H1 (cell line): ENCODE measurements around the gene H6PD. TPM values are rescaled to one million over a fixed set of nuclear protein-coding genes. Genes with fewer than 3 reads are reported as not detected.
A peak's percentile ranks its signal among the peaks of the same experiment; 100 is the strongest.

Source experiments
- CTCF ChIA-PET: fragments of 300-600 bp; sonication (Branson Sonifier 250); formaldehyde crosslinking; loops from one replicate; lab custom pipeline; 2021; ENCODE audit not compliant: partially characterized antibody; lab: Charles Lee
- POLR2A ChIA-PET: fragments of 300-600 bp; sonication (Branson Sonifier 250); formaldehyde crosslinking; loops from one replicate; lab custom pipeline; 2021; ENCODE audit warnings: inconsistent platforms; ENCODE audit not compliant: partially characterized antibody; lab: Charles Lee
- DNase-seq, 2 experiments: peaks; one replicate each; pipeline versions ENCODE4 v3.0.0 to v3.0.0-alpha.2; 2010 to 2022; ENCODE audit warnings: low spot score in 2 of 2, low read depth in 1 of 2, mixed read lengths in 1 of 2
- FAIRE-seq: peaks from 2 replicates; lab custom pipeline; 2011; peaks lifted over from hg19 to GRCh38; lab: Jason Lieb, UNC
- H2AFZ ChIP-seq: 2 replicates; pipeline ENCODE4 v1.8.1; 2012; ENCODE audit warnings: low read length, inconsistent platforms
- H2AK5ac ChIP-seq: 2 replicates; pipeline ENCODE4 v1.6.1; 2013; ENCODE audit warnings: low read depth, low read length
- H2BK120ac ChIP-seq: replicated peaks from 2 replicates; pipeline ENCODE3; 2013; ENCODE audit warnings: low read depth, low read length, inconsistent platforms
- H2BK12ac ChIP-seq: 2 replicates; pipeline ENCODE4 v1.6.1; 2013; ENCODE audit warnings: low read depth, low read length
- H2BK15ac ChIP-seq: 2 replicates; pipeline ENCODE4 v1.6.1; 2013; ENCODE audit warnings: low read length
- H2BK20ac ChIP-seq: 2 replicates; pipeline ENCODE4 v1.6.1; 2013; ENCODE audit warnings: low read length
- H2BK5ac ChIP-seq: 2 replicates; pipeline ENCODE4 v1.6.1; 2013; ENCODE audit warnings: low read depth, low read length
- H3K14ac ChIP-seq: 2 replicates; pipeline ENCODE4 v1.6.1; 2013; ENCODE audit warnings: inconsistent platforms; ENCODE audit not compliant: insufficient read length
- H3K18ac ChIP-seq: 2 replicates; pipeline ENCODE4 v1.6.1; 2013; ENCODE audit warnings: low read length; ENCODE audit errors: extremely low read depth
- H3K23ac ChIP-seq: 2 replicates; pipeline ENCODE4 v1.6.1; 2013; ENCODE audit warnings: inconsistent platforms; ENCODE audit not compliant: insufficient read length
- H3K23me2 ChIP-seq: 2 replicates; pipeline ENCODE4 v1.6.1; 2013; ENCODE audit warnings: low read depth, low read length
- H3K27ac ChIP-seq: 2 replicates; pipeline ENCODE4 v1.6.1; 2011; ENCODE audit warnings: low read depth, low read length, inconsistent platforms
- H3K27me3 ChIP-seq, 4 experiments: replicated peaks in 1 of 4; 1 replicate in 1 of 4; 2 replicates in 3 of 4; pipeline versions ENCODE4 v1.6.1 to v1.8.1; 2011 to 2013; ENCODE audit warnings: low read length in 3 of 4, mild to moderate bottlenecking in 3 of 4, inconsistent platforms in 2 of 4, mixed read lengths in 2 of 4, moderate library complexity in 1 of 4; ENCODE audit not compliant: control insufficient read depth in 3 of 4, insufficient read depth in 3 of 4; ENCODE audit errors: extremely low read depth in 1 of 4
- H3K36me3 ChIP-seq, 4 experiments: 2 replicates each; pipeline versions ENCODE4 v1.6.1 to v1.8.1; 2011 to 2013; ENCODE audit warnings: mild to moderate bottlenecking in 4 of 4, low read length in 3 of 4, moderate library complexity in 2 of 4, control low read depth in 1 of 4, inconsistent platforms in 1 of 4; ENCODE audit not compliant: insufficient read depth in 4 of 4, control insufficient read depth in 2 of 4
- H3K4ac ChIP-seq: replicated peaks from 2 replicates; pipeline ENCODE3; 2013; ENCODE audit warnings: low read length, low read depth, mixed read lengths, inconsistent platforms; ENCODE audit not compliant: insufficient read length
- H3K4me1 ChIP-seq, 4 experiments: replicated peaks in 1 of 4; 1 replicate in 1 of 4; 2 replicates in 3 of 4; pipeline versions ENCODE4 v1.6.1 to v1.8.1; 2011 to 2013; ENCODE audit warnings: low read length in 3 of 4, inconsistent platforms in 2 of 4, mixed read lengths in 1 of 4; ENCODE audit not compliant: insufficient read depth in 4 of 4, control insufficient read depth in 3 of 4
- H3K4me2 ChIP-seq, 2 experiments: 2 replicates each; pipeline versions ENCODE4 v1.6.1 to v1.8.1; 2011 to 2013; ENCODE audit warnings: low read depth in 2 of 2, low read length in 2 of 2, control low read depth in 1 of 2, inconsistent platforms in 1 of 2, mild to moderate bottlenecking in 1 of 2; ENCODE audit not compliant: insufficient read depth in 1 of 2
- H3K4me3 ChIP-seq, 4 experiments: fragments of 200-600, 300-600 bp in 1 of 4; sonication (generic), shearing (Covaris generic), sonication (Bioruptor Twin) in 1 of 4; 2 replicates each; pipeline versions ENCODE4 v1.5.1 to v1.8.1; 2011 to 2016; ENCODE audit warnings: low read length in 4 of 4, low read depth in 3 of 4, control low read depth in 2 of 4, inconsistent platforms in 2 of 4, mild to moderate bottlenecking in 2 of 4, mixed read lengths in 1 of 4, moderate library complexity in 1 of 4; ENCODE audit not compliant: insufficient read depth in 2 of 4; ENCODE audit errors: extremely low read depth in 1 of 4
- H3K56ac ChIP-seq: replicated peaks from 2 replicates; pipeline ENCODE3; 2013; ENCODE audit warnings: low read depth, mild to moderate bottlenecking, mixed read lengths, low read length, inconsistent platforms; ENCODE audit not compliant: insufficient read length
- H3K79me1 ChIP-seq: 2 replicates; pipeline ENCODE4 v1.6.1; 2013; ENCODE audit warnings: low read depth, low read length, control low read depth
- H3K79me2 ChIP-seq, 2 experiments: 2 replicates each; pipeline versions ENCODE4 v1.6.1 to v1.8.1; 2012 to 2013; ENCODE audit warnings: low read length in 2 of 2, mild to moderate bottlenecking in 2 of 2, inconsistent platforms in 1 of 2; ENCODE audit not compliant: insufficient read depth in 2 of 2, control insufficient read depth in 1 of 2
- H3K9ac ChIP-seq, 4 experiments: replicated peaks in 1 of 4; 1 replicate in 1 of 4; 2 replicates in 3 of 4; pipeline versions ENCODE4 v1.6.1 to v1.8.1; 2011 to 2013; ENCODE audit warnings: low read depth in 3 of 4, low read length in 3 of 4, control low read depth in 2 of 4, mild to moderate bottlenecking in 2 of 4, moderate library complexity in 2 of 4, inconsistent platforms in 1 of 4; ENCODE audit errors: extremely low read depth in 1 of 4
- H3K9me3 ChIP-seq, 2 experiments: 2 replicates each; pipeline versions ENCODE4 v1.6.1 to v1.8.1; 2012 to 2013; ENCODE audit warnings: mild to moderate bottlenecking in 2 of 2, moderate library complexity in 2 of 2, control low read depth in 1 of 2, inconsistent platforms in 1 of 2, low read depth in 1 of 2, low read length in 1 of 2, mixed read lengths in 1 of 2; ENCODE audit not compliant: insufficient read depth in 2 of 2
- H4K20me1 ChIP-seq, 2 experiments: replicated peaks in 1 of 2; 2 replicates each; pipeline versions ENCODE3 to v1.8.1; 2011 to 2013; ENCODE audit warnings: inconsistent platforms in 2 of 2, low read length in 2 of 2, mild to moderate bottlenecking in 1 of 2; ENCODE audit not compliant: insufficient read depth in 2 of 2, control insufficient read depth in 1 of 2
- H4K5ac ChIP-seq: 2 replicates; pipeline ENCODE4 v1.6.1; 2013; ENCODE audit warnings: low read length, low read depth, mixed read lengths, inconsistent platforms; ENCODE audit not compliant: insufficient read length
- H4K8ac ChIP-seq: 2 replicates; pipeline ENCODE4 v1.8.0; 2013; ENCODE audit warnings: mild to moderate bottlenecking, moderate library complexity, low read length, inconsistent platforms; ENCODE audit not compliant: insufficient read depth; ENCODE audit errors: extremely low read depth
- H4K91ac ChIP-seq: replicated peaks from 2 replicates; pipeline ENCODE3; 2013; ENCODE audit warnings: low read length, mixed read lengths, inconsistent platforms; ENCODE audit not compliant: insufficient read length
- ASH2L ChIP-seq: fragments of 200-600, 300-600 bp; sonication (generic); IDR thresholded peaks from one replicate; pipeline ENCODE4 v1.7.1; 2017; ENCODE audit warnings: low read length
- CEBPB ChIP-seq: IDR thresholded peaks from 2 replicates; pipeline ENCODE4 v1.6.1; 2012; ENCODE audit warnings: low read depth, low read length
- CREB1 ChIP-seq: IDR thresholded peaks from 2 replicates; pipeline ENCODE4 v1.6.1; 2012; ENCODE audit warnings: inconsistent platforms
- E2F6 ChIP-seq: IDR thresholded peaks from 2 replicates; pipeline ENCODE4 v1.6.1; 2012; ENCODE audit warnings: inconsistent platforms
- FOSL1 ChIP-seq: IDR thresholded peaks from 2 replicates; pipeline ENCODE4 v1.6.1; 2011; ENCODE audit warnings: mild to moderate bottlenecking, low read depth, low read length, moderate library complexity; ENCODE audit not compliant: insufficient read depth
- JUND ChIP-seq: IDR thresholded peaks from 2 replicates; pipeline ENCODE4 v1.6.1; 2011; ENCODE audit warnings: mild to moderate bottlenecking, improper control_type of control experiment, low read length
- NRF1 ChIP-seq: IDR thresholded peaks from 2 replicates; pipeline ENCODE4 v1.6.1; 2011; ENCODE audit warnings: mild to moderate bottlenecking, low read depth, low read length, improper control_type of control experiment
- POU5F1 ChIP-seq: IDR thresholded peaks from 2 replicates; pipeline ENCODE4 v1.6.1; 2011; ENCODE audit warnings: low read depth, mild to moderate bottlenecking, low read length, moderate library complexity
- TAF1 ChIP-seq: IDR thresholded peaks from 2 replicates; pipeline ENCODE4 v1.6.1; 2011; ENCODE audit warnings: mild to moderate bottlenecking, low read depth, low read length
- WGBS, 2 experiments: shearing (Covaris generic) in 1 of 2; methylation state at CpG; one replicate each; pipeline versions ENCODE4 v1.1.6 to v1.1.7; 2013 to 2015; ENCODE audit warnings: low lambda C conversion rate in 2 of 2, mixed read lengths in 2 of 2, inconsistent platforms in 1 of 2, low coverage in 1 of 2, missing lambda C conversion rate in 1 of 2; ENCODE audit not compliant: insufficient replicate concordance in 2 of 2, insufficient coverage in 1 of 2, insufficient read length in 1 of 2; ENCODE audit errors: extremely low coverage in 1 of 2, missing lambda C conversion rate in 1 of 2; 5-methylcytosine and 5-hydroxymethylcytosine counted together
- polyA plus RNA-seq, 7 experiments: library from polyadenylated mRNA; depleted of rRNA in 3 of 7; stranded (reverse) in 5 of 7; unstranded in 2 of 7; fragments of >200 nt in 5 of 7; fragments of 200-250 nt in 2 of 7; gene quantifications; 1 replicate in 5 of 7; 2 replicates in 1 of 7; 4 replicates in 1 of 7; pipeline versions ENCODE4 v1.2.1 to v1.2.3, GENCODE V29; 2011 to 2013; ENCODE audit warnings: missing spikeins in 2 of 7, mixed read lengths in 2 of 7
- total RNA-seq: library from RNA; stranded (reverse); fragmentation: NEBNext Ultra II Directional; extraction: Animal tissue kit (Norgen Biotek cat#: 25700); gene quantifications from 2 replicates; pipeline ENCODE4 v1.2.1, GENCODE V29; 2021

The H6PD gene
- total and polyA plus RNA-seq, 2 of the 8 experiments (the other 6 are each of a cell fraction or from before 2014, with no cell fraction given): 3.6 to 3.8 TPM

- no peak overlapping the region for H2BK120ac ChIP-seq
- H3K14ac ChIP-seq: no peak overlapping the region
- H2AK5ac ChIP-seq: no peak overlapping the region
- ChIA-PET CTCF (interaction anchor here (0.6 to 2.4 kb wide), 7 partner anchors 8 to 221 kb away, joined by 3 to 9 read pairs (median 3); no protein-coding TSS in a partner anchor), POLR2A (no interaction called here)
- H2AFZ ChIP-seq: no peak overlapping the region
- no peak overlapping the region for H3K23ac ChIP-seq
- H3K79me1 ChIP-seq: no peaks in the 10 kb centered on the region
- no peak overlapping the region for H3K4me2 ChIP-seq
- H2BK20ac ChIP-seq: no peak overlapping the region
- no peak overlapping the region for H3K18ac ChIP-seq
- 0 out of 2 replicates have a peak overlapping the region, but pooled peaks have one; percentile 44 for H2BK5ac ChIP-seq
- no peak overlapping the region for H4K91ac ChIP-seq
- WGBS, 2 experiments: 84% methylated on average over 10 of the region's 10 CpGs; no CpG with 5 or more reads in 1 of the 2 experiments
- H3K9me3 ChIP-seq: no peaks in the 10 kb centered on the region
- H2BK12ac ChIP-seq: 0 out of 2 replicates have a peak overlapping the region, but pooled peaks have one; percentile 5
- peak overlapping the region; percentile 88; the same call in 1 of the 2 replicates for H2BK15ac ChIP-seq
- H3K4ac ChIP-seq: no peak overlapping the region
- TF ChIP-seq TAF1 (no peak), FOSL1 (no peak), E2F6 (no peak), POU5F1 (no peak), CREB1 (no peak), NRF1 (no peak), ASH2L (no peak), CEBPB (no peak), JUND (no peak)
- no peaks in the 10 kb centered on the region for H3K23me2 ChIP-seq
- H4K20me1 ChIP-seq: no peaks in the 10 kb centered on the region
- H3K9ac ChIP-seq: no peak overlapping the region
- no peak for FAIRE-seq
- no peak overlapping the region; the same call in 1 of the 2 replicates for H4K8ac ChIP-seq
- no peak overlapping the region for H3K4me3 ChIP-seq
- peaks cover 0 to 12% (median 10%) of the 10 kb centered on the region in 4 experiments; a peak in 6 of 7 replicates for H3K4me1 ChIP-seq
- no peaks in the 10 kb centered on the region for H3K36me3 ChIP-seq
- DNase-seq: no peak
- no peak overlapping the region for H3K56ac ChIP-seq
- no peaks in the 10 kb centered on the region; a peak in 2 of 7 replicates for H3K27me3 ChIP-seq
- H3K79me2 ChIP-seq: no peaks in the 10 kb centered on the region
- H4K5ac ChIP-seq: no peak overlapping the region
- no peak overlapping the region for H3K27ac ChIP-seq
Observed at GRCh38 chr1:9275161-9275560, 40.6 kb downstream of the H6PD start.
